SK-N-MC (cell line): Measurements from ENCODE around the gene CRMP1.

Experiments
- EZH2 ChIP-seq: fragments of 200-600 bp; sonication (generic); IDR thresholded peaks from one replicate; pipeline ENCODE4 v1.6.1; 2017; ENCODE audit warnings: antibody characterized with exemption
- FOXP2 ChIP-seq: optimal IDR thresholded peaks from 2 replicates; pipeline ENCODE3; 2011; ENCODE audit warnings: mild to moderate bottlenecking, moderate library complexity; ENCODE audit not compliant: insufficient read depth; ENCODE audit errors: extremely low read length, control extremely low read depth
- POLR2AphosphoS5 ChIP-seq: IDR thresholded peaks from 2 replicates; pipeline ENCODE4 v1.6.1; 2012; ENCODE audit warnings: mild to moderate bottlenecking, low read depth, low read length, borderline replicate concordance

DNA sequence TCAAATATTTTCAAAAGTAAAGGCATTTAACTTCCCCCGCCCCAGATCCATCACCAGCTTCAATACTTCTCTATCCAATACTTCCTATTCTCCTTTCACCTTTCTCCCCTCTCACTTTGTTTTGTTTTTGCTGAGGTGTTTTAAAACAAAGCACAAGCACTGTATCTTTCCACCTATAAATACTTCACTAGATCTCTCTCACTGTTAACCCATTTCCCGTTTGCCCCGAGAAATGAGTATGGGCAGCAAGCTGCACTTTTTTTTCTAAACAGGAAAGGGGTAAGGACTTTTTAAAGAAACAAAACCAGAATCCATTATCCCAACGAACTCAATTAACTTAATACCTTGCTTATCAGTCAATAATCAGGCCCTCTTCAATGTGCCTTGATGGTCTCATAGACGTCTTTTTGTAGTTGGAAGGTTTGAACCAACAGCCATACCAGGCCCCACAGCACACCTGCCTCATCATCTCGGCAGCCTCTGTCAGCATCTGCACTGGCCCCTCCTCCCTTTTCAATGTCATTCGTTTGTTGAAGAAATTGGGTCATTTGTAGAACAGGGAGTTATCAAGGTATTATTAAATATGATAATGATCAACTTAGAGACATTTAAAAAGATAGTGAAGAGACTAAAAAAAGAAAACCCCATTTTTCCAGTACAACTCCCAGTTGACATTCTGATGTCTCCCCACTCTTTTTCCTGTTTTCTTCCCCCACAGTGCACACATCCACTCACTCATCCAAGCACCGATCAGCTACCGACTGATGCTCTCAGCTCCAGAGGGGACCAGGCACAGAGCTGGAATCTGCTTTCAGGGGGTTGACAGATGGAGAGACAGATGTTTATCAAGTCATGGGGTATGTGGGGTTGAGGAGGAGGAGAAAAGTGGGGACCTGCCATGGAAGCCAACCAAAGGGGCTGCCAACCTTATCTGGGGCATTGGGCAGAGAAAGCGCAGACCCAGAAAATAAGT lies 25.8 kb downstream of the CRMP1 start:
- TF ChIP-seq EZH2: no peak
- no peak for TF ChIP-seq POLR2AphosphoS5
- TF ChIP-seq FOXP2: no peak
